Thyroid gland (tissue), 4 donors: ENCODE data around the gene GAPVD1. TPM values are rescaled to one million over a fixed set of nuclear protein-coding genes. Genes with fewer than 3 reads are reported as not detected.

Experiments
- DNase-seq, 2 donors: peaks; one replicate each; pipeline ENCODE4 v3.0.0-alpha.2; 2019
- H3K27ac ChIP-seq, 3 donors: fragments of 200-600 bp; sonication (generic); 1 replicate in 2 of 3; 2 replicates in 1 of 3; pipeline ENCODE4 v1.5.1; 2016 to 2019; ENCODE audit warnings: mild to moderate bottlenecking in 1 of 3, moderate library complexity in 1 of 3
- H3K27me3 ChIP-seq: fragments of 200-600 bp; sonication (generic); one replicate; pipeline ENCODE4 v1.5.1; 2019
- H3K36me3 ChIP-seq, 2 donors: fragments of 200-600 bp; sonication (generic); one replicate each; pipeline ENCODE4 v1.5.1; 2016 to 2019
- H3K4me1 ChIP-seq, 2 donors: fragments of 200-600 bp; sonication (generic); one replicate each; pipeline ENCODE4 v1.5.1; 2017 to 2019
- H3K4me3 ChIP-seq, 3 donors: fragments of 200-600 bp; sonication (generic); replicated peaks in 1 of 3; 1 replicate in 2 of 3; 2 replicates in 1 of 3; pipeline ENCODE4 v1.5.1; 2016; ENCODE audit warnings: mild to moderate bottlenecking in 1 of 3
- H3K9me3 ChIP-seq: fragments of 200-600 bp; sonication (generic); one replicate; pipeline ENCODE4 v1.5.1; 2017
- CTCF ChIP-seq, 6 experiments: fragments of 200-600 bp in 3 of 6; fragments of 450-650 bp in 3 of 6; sonication (generic) in 3 of 6; IDR thresholded peaks; one replicate each; pipeline ENCODE4 v1.5.1; 2016 to 2019; ENCODE audit warnings: antibody characterized with exemption in 6 of 6, mild to moderate bottlenecking in 2 of 6, inconsistent platforms in 1 of 6, moderate library complexity in 1 of 6
- POLR2A ChIP-seq, 2 donors: fragments of 450-650 bp; IDR thresholded peaks; one replicate each; pipeline ENCODE4 v1.6.1; 2017; ENCODE audit warnings: antibody characterized with exemption in 2 of 2, mild to moderate bottlenecking in 2 of 2, moderate library complexity in 1 of 2
- WGBS, 2 donors: methylation state at CpG; one replicate each; pipeline ENCODE4 v1.1.5; 2017; 5-methylcytosine and 5-hydroxymethylcytosine counted together
- intact Hi-C: fragments of 100-400 bp; cut with DNase I; formaldehyde crosslinking; loops from one replicate; pipeline ENCODE4 v1.15.1; 2023
- total RNA-seq, 4 donors: library from RNA; depleted of rRNA; stranded (reverse); fragments of >200 nt; gene quantifications; one replicate each; pipeline ENCODE4 v1.2.3, GENCODE V29; 2016

GAPVD1 gene
- total RNA-seq, 4 donors from 2014 or later: 92.6 to 140 (median 104) TPM

DNA sequence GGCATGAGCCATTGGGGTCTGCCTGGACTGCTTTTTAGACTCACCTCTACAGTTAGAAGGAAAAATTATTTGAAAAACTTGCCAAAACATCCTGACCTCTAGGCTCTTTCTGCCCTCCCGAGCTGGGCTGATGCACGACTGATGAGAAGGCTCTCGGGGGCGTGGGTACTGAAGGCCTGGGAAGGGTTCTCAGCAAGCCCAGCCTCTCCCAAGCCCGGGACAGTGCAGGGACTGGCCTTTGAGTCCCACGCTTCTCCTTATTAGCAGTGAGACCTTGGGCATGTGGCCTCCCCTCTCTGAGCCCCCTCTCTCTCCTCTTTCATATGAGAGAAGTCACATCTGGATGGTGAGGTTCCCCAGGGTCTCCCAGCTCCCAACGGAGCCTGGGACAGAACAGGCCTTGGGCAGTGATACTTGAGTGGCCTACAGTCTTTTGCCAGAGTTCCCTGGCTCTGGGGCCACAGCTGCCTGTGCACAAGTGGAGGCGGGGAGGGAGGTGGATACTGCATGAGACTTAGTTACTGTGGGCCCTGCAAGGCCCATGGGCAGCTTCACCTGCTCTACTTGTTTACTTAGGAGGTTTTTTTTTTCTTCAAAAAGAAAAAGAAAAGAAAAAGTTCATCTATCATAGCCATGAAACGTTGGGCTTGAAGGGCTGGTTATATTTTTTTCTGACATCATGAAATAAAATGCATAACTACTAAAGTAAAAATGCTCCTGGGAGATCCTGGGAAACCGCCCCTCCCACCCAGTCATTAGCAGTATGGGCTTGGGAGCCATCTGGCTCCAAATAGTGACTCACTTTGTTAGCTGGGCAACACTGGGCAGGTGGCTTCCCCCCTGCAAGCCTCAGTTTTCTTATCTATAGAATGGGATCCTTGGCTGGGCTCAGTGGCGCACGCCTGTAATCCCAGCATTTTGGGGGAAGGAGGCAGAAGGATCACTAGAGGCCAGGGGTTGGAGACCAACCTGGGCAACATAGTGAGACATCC, 139.4 kb downstream of the GAPVD1 start:
- DNase-seq: no peak
- intact Hi-C loops: no loop called here
- no peaks in the 10 kb centered on the region for H3K36me3 ChIP-seq
- H3K4me3 ChIP-seq: no peak overlapping the region
- no peak overlapping the region for H3K27ac ChIP-seq
- H3K27me3 ChIP-seq: no peaks in the 10 kb centered on the region
- no peaks in the 10 kb centered on the region for H3K4me1 ChIP-seq
- TF ChIP-seq CTCF (IDR thresholded peaks at IDR 0.05): no peak
- WGBS, 2 donors: 78 to 82% methylated on average over 10 to 12 of the region's 12 CpGs
- H3K9me3 ChIP-seq: no peaks in the 10 kb centered on the region

GRCh38 chr9:125404733-125405132, 143.1 kb downstream of the GAPVD1 start:
- DNase-seq: no peak
- WGBS, 2 donors: 86 to 87% methylated on average over 7 of the region's 7 CpGs
- no peak overlapping the region for H3K27ac ChIP-seq
- H3K36me3 ChIP-seq: no peaks in the 10 kb centered on the region
- H3K9me3 ChIP-seq: no peaks in the 10 kb centered on the region
- no peaks in the 10 kb centered on the region for H3K27me3 ChIP-seq
- H3K4me1 ChIP-seq: peaks cover 4% of the 10 kb centered on the region in 2 donors
- no peak for TF ChIP-seq POLR2A (IDR thresholded peaks at IDR 0.05)
- TF ChIP-seq CTCF (IDR thresholded peaks at IDR 0.05): no peak
- intact Hi-C loops: loop anchor here (5.0 kb wide), 1 partner anchor 823 kb away; no protein-coding TSS in a partner anchor
- no peak overlapping the region for H3K4me3 ChIP-seq

- intact Hi-C loops: loop anchor here (5.0 kb wide), 1 partner anchor 821 kb away; no protein-coding TSS in a partner anchor
- Histone ChIP-seq H3K36me3 (no peaks in the 10 kb centered on the region), H3K27ac (no peak overlapping the region), H3K4me3 (no peak overlapping the region), H3K27me3 (no peaks in the 10 kb centered on the region), H3K9me3 (no peaks in the 10 kb centered on the region), H3K4me1 (peaks cover 4% of the 10 kb centered on the region in 2 donors)
- WGBS, 2 donors: 94 to 95% methylated on average over 12 of the region's 15 CpGs
- TF ChIP-seq CTCF (IDR thresholded peaks at IDR 0.05) (no peak), POLR2A (IDR thresholded peaks at IDR 0.05) (no peak)
- DNase-seq: no peak
Measured at GRCh38 chr9:125405938-125406809, 144.5 kb downstream of the GAPVD1 start.

DNA sequence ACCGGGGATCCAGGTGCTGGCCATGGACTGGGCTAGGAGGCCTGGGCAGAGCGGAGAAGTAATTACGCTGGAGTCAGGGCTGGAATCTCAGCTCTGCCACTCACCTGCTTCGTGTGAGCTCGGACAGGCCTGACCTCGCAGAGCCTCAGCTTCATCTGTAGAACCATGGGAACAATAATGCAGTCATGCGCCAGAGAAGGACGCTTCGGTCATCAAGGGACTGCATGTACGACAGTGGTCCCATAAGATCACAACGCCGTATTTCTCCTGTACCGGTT, 145.1 kb downstream of the GAPVD1 start:
- Histone ChIP-seq H3K27me3 (no peaks in the 10 kb centered on the region), H3K9me3 (no peaks in the 10 kb centered on the region), H3K36me3 (no peaks in the 10 kb centered on the region), H3K27ac (no peak overlapping the region), H3K4me3 (no peak overlapping the region), H3K4me1 (peaks cover 4% of the 10 kb centered on the region in 2 donors)
- TF ChIP-seq CTCF (IDR thresholded peaks at IDR 0.05) (no peak), POLR2A (IDR thresholded peaks at IDR 0.05) (no peak)
- 92 to 96% methylated on average over 11 to 12 of the region's 13 CpGs for WGBS, 2 donors
- intact Hi-C loops: loop anchor here (5.0 kb wide), 1 partner anchor 821 kb away; no protein-coding TSS in a partner anchor
- DNase-seq: no peak
